ENCODE measurements around the gene SUGP2.

GRCh38 chr19:18991006-18991405 is 42.3 kb downstream of the SUGP2 start:
- TF ChIP-seq EZH2 (IDR thresholded peaks at IDR 0.05): no peak
- no peak for TF ChIP-seq POLR2AphosphoS5 (IDR thresholded peaks at IDR 0.05; ENCODE audit: borderline replicate concordance, low read depth, low read length)
